CD8-positive, alpha-beta memory T cell (primary cell): ENCODE results near the gene EVX1. TPM values are rescaled to one million over a fixed set of nuclear protein-coding genes. Genes with fewer than 3 reads are reported as not detected.
A peak's percentile ranks its signal among the peaks of the same experiment; 100 is the strongest.

Experiments used
- CTCF ChIA-PET: fragments of 350-600 bp; sonication (Branson Sonifier 250); formaldehyde crosslinking; loops from one replicate; lab custom pipeline; 2021; ENCODE audit warnings: antibody characterized with exemption; lab: Charles Lee
- POLR2A ChIA-PET: fragments of 350-600 bp; sonication (Branson Sonifier 250); formaldehyde crosslinking; loops from one replicate; lab custom pipeline; 2021; ENCODE audit warnings: antibody characterized with exemption; lab: Charles Lee
- DNase-seq, 5 donors: peaks; one replicate each; pipeline versions ENCODE4 v3.0.0 to v3.0.0-alpha.2; 2020 to 2022; ENCODE audit warnings: mixed read lengths in 1 of 5
- H3K27ac ChIP-seq: one replicate; pipeline ENCODE4 v1.7.0; 2013; ENCODE audit warnings: low read depth, mild to moderate bottlenecking, low read length, moderate library complexity
- H3K27me3 ChIP-seq: 2 replicates; pipeline ENCODE4 v1.7.0; 2013; ENCODE audit warnings: low read length, mild to moderate bottlenecking; ENCODE audit not compliant: insufficient read depth, poor library complexity, severe bottlenecking
- H3K36me3 ChIP-seq: 2 replicates; pipeline ENCODE4 v1.7.0; 2013; ENCODE audit warnings: mild to moderate bottlenecking, low read length, moderate library complexity; ENCODE audit not compliant: insufficient read depth
- H3K4me1 ChIP-seq: 2 replicates; pipeline ENCODE4 v1.7.0; 2013; ENCODE audit warnings: mild to moderate bottlenecking, low read length, moderate library complexity; ENCODE audit not compliant: insufficient read depth
- H3K4me3 ChIP-seq: 2 replicates; pipeline ENCODE4 v1.7.0; 2013; ENCODE audit warnings: mild to moderate bottlenecking, low read length
- H3K9me3 ChIP-seq: 2 replicates; pipeline ENCODE4 v1.7.0; 2013; ENCODE audit warnings: mild to moderate bottlenecking, low read length
- H3K27ac Mint-ChIP-seq, 8 donors: one replicate each; pipeline ENCODE4 v1.8.0; 2020 to 2021; ENCODE audit warnings: mixed read lengths in 8 of 8, mild to moderate bottlenecking in 6 of 8, inconsistent platforms in 3 of 8, moderate library complexity in 3 of 8
- H3K27me3 Mint-ChIP-seq, 2 donors: one replicate each; pipeline ENCODE4 v1.8.0; 2020 to 2021; ENCODE audit warnings: mixed read lengths in 2 of 2, mild to moderate bottlenecking in 1 of 2, moderate library complexity in 1 of 2
- H3K36me3 Mint-ChIP-seq, 3 donors: one replicate each; pipeline ENCODE4 v1.8.0; 2020 to 2021; ENCODE audit warnings: mixed read lengths in 3 of 3, inconsistent platforms in 1 of 3, mild to moderate bottlenecking in 1 of 3
- H3K4me1 Mint-ChIP-seq, 3 donors: one replicate each; pipeline ENCODE4 v1.8.0; 2020 to 2021; ENCODE audit warnings: mixed read lengths in 3 of 3, inconsistent platforms in 1 of 3, mild to moderate bottlenecking in 1 of 3
- H3K4me3 Mint-ChIP-seq, 7 donors: one replicate each; pipeline ENCODE4 v1.8.0; 2020 to 2021; ENCODE audit warnings: mixed read lengths in 7 of 7, mild to moderate bottlenecking in 6 of 7, moderate library complexity in 4 of 7, inconsistent platforms in 2 of 7
- H3K9me3 Mint-ChIP-seq, 5 donors: one replicate each; pipeline ENCODE4 v1.8.0; 2020 to 2022; ENCODE audit warnings: mixed read lengths in 5 of 5, mild to moderate bottlenecking in 3 of 5, moderate library complexity in 2 of 5, inconsistent platforms in 1 of 5
- polyA plus RNA-seq: library from polyadenylated mRNA; unstranded; fragments of 300-500 nt; fragmentation: Illumina TruSeq; gene quantifications from one replicate; pipeline ENCODE4 v1.2.3, GENCODE V29; 2021
- total RNA-seq, 2 experiments: library from RNA; stranded (reverse); gene quantifications; one replicate each; pipeline ENCODE4 v1.2.3, GENCODE V29; 2021

EVX1 gene
- total and polyA plus RNA-seq, 3 experiments from 2014 or later = not detected

- no peaks in the 10 kb centered on the region for H3K4me1 ChIP-seq
- Mint-ChIP-seq H3K27ac (no peak overlapping the region), H3K4me1 (peaks cover 7 to 16% (median 9%) of the 10 kb centered on the region in 3 donors), H3K9me3 (no peaks in the 10 kb centered on the region), H3K27me3 (peaks cover 61 to 90% of the 10 kb centered on the region in 2 donors), H3K36me3 (no peaks in the 10 kb centered on the region), H3K4me3 (no peak overlapping the region)
- CTCF ChIA-PET = no interaction called here
- H3K36me3 ChIP-seq = no peaks in the 10 kb centered on the region
- DNase-seq = no peak
- H3K9me3 ChIP-seq = no peaks in the 10 kb centered on the region
- H3K27ac ChIP-seq = no peak overlapping the region
- POLR2A ChIA-PET = interaction anchor here (0.6 kb wide), 1 partner anchor 560 kb away, joined by 3 read pairs; no protein-coding TSS in a partner anchor
- peaks cover 32% of the 10 kb centered on the region for H3K27me3 ChIP-seq
- no peak overlapping the region for H3K4me3 ChIP-seq
Observed at GRCh38 chr7:27215356-27215755, 27.2 kb upstream of the EVX1 start.

DNA sequence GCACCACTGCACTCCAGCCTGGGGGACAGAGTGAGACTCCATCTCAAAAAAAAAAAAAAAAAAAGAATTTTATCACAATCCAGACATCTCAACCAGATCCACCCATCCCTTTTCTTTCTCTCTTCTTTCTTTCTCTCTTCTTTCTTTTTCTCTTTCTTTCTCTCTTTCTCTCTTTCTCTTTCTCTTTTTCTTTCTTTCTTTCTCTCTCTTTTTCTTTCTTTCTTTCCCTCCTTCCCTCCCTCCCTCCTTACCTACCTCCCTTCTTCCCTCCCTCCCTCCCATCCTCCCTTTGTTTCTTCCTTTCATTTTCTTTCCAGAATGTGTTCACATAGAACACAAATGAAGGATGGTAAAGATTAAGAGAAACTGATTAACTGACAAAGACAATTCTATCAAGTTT is 24.7 kb upstream of the EVX1 start:
- Mint-ChIP-seq H3K4me3 (no peak overlapping the region), H3K27me3 (peaks cover 57 to 89% of the 10 kb centered on the region in 2 donors), H3K4me1 (peaks cover under 1 to 12% (median 3%) of the 10 kb centered on the region in 3 donors), H3K9me3 (no peaks in the 10 kb centered on the region), H3K27ac (no peak overlapping the region), H3K36me3 (no peaks in the 10 kb centered on the region)
- H3K4me3 ChIP-seq = no peak overlapping the region
- DNase-seq = no peak
- H3K27me3 ChIP-seq = peaks cover 23% of the 10 kb centered on the region
- no peaks in the 10 kb centered on the region for H3K4me1 ChIP-seq
- ChIA-PET POLR2A (no interaction called here), CTCF (no interaction called here)
- H3K27ac ChIP-seq = no peak overlapping the region
- H3K9me3 ChIP-seq = no peaks in the 10 kb centered on the region
- H3K36me3 ChIP-seq = no peaks in the 10 kb centered on the region

DNA sequence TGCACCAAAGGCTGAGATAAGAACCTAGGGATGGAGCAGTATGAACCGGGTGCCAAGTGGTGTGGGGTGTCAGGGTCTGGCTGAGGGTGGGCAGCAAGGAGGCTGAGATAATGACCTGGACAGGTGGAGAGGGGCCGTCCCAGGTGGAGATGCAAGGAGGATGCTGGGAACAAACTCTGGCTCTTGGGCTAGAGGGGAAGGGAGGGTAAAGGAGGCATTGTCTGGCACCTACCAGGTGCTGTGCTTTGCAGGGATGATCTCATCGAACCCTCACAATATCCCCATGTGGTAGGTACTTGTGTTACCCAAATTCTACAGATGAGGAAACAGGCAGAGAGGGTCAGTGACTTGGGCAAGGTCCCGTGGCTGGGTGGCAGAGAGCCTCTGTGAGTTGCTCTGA is 22.8 kb upstream of the EVX1 start:
- Histone ChIP-seq H3K4me1 (no peaks in the 10 kb centered on the region), H3K27ac (no peak overlapping the region), H3K4me3 (no peak overlapping the region), H3K9me3 (no peaks in the 10 kb centered on the region), H3K36me3 (no peaks in the 10 kb centered on the region), H3K27me3 (peaks cover 24% of the 10 kb centered on the region)
- peak overlapping the region in 1 of 7 donors; percentile 34 for H3K4me3 Mint-ChIP-seq
- ChIA-PET CTCF (interaction anchor here (1.3 kb wide), 1 partner anchor 24 kb away, joined by 3 read pairs; no protein-coding TSS in a partner anchor), POLR2A (no interaction called here)
- no peaks in the 10 kb centered on the region for H3K9me3 Mint-ChIP-seq
- DNase-seq = no peak
- H3K36me3 Mint-ChIP-seq = no peaks in the 10 kb centered on the region
- H3K4me1 Mint-ChIP-seq = peaks cover 0 to 11% (median 3%) of the 10 kb centered on the region in 3 donors
- H3K27me3 Mint-ChIP-seq = peaks cover 52 to 90% of the 10 kb centered on the region in 2 donors
- peak overlapping the region in 1 of 8 donors; percentile 52 for H3K27ac Mint-ChIP-seq

DNA sequence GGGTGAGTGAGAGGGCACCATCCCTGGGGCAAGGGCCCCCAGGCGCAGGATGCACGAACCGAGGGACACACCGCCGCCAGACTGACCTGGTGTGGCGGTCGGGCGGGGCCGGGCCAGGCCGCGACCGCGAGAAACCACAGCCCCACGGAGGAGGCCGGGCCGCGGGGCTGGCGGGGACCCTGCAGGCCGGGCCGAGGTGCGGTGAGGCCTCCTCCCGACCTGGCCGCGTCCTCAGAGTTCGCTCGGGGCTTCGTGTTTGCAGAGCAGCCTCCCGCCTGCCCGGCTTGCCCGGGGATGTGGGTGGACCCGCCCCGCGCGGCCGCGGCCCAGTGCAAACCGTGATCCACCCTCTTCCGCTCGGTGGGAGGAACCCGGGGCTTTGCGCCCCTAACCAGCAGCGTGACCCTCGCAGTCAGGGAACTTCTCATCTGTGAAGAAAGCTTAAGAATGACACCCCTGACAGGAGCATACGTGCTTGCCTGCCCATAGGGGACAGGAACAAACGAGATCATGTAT is 22.1 kb upstream of the EVX1 start:
- Mint-ChIP-seq H3K4me1 (peaks cover 0 to 11% (median 3%) of the 10 kb centered on the region in 3 donors), H3K9me3 (no peaks in the 10 kb centered on the region), H3K4me3 (peak overlapping the region in 2 of 7 donors; percentile 16 to 46), H3K36me3 (no peaks in the 10 kb centered on the region), H3K27me3 (peaks cover 52 to 87% of the 10 kb centered on the region in 2 donors), H3K27ac (no peak overlapping the region)
- POLR2A ChIA-PET = no interaction called here
- DNase-seq = no peak
- Histone ChIP-seq H3K4me3 (no peak overlapping the region), H3K4me1 (no peaks in the 10 kb centered on the region), H3K9me3 (no peaks in the 10 kb centered on the region), H3K27me3 (peaks cover 24% of the 10 kb centered on the region), H3K27ac (no peak overlapping the region), H3K36me3 (no peaks in the 10 kb centered on the region)
- CTCF ChIA-PET = no interaction called here

DNA sequence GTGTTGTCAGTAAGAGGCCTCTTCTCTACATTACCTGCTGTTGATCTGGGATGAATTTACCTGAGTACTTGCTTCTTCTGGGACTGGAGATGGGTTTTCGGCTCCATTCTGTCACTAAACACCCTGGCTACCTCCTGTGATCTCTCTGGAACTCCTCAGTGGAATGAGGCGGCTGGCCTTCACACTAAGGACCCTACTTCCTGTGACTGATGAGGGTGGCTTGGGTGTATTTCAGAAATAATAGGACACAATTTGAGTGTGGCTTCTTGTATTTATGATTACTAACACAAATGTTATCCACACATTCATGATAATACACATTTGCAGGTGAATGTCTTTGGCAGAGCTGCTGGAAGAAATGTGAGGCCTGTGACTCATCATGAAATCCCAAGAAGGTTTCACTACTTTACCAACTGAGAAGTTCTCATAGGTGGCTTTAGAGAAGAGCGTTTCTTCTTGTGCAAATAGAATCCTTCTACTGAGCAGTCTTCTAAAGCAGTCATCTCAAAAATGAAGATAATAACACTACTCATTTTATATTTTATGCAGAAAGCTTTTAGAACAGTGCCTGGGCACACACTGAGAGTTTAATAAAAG is 21.3 kb upstream of the EVX1 start:
- ChIA-PET CTCF (no interaction called here), POLR2A (no interaction called here)
- H3K36me3 Mint-ChIP-seq = no peaks in the 10 kb centered on the region
- peaks cover 50 to 84% of the 10 kb centered on the region in 2 donors for H3K27me3 Mint-ChIP-seq
- Histone ChIP-seq H3K27ac (no peak overlapping the region), H3K4me1 (no peaks in the 10 kb centered on the region), H3K36me3 (no peaks in the 10 kb centered on the region), H3K9me3 (no peaks in the 10 kb centered on the region), H3K4me3 (no peak overlapping the region), H3K27me3 (peaks cover 30% of the 10 kb centered on the region)
- DNase-seq = no peak
- peaks cover 0 to 11% (median 3%) of the 10 kb centered on the region in 3 donors for H3K4me1 Mint-ChIP-seq
- no peak overlapping the region for H3K4me3 Mint-ChIP-seq
- peak overlapping the region in 1 of 8 donors; percentile 0 for H3K27ac Mint-ChIP-seq
- H3K9me3 Mint-ChIP-seq = no peaks in the 10 kb centered on the region

- Histone ChIP-seq H3K27me3 (peaks cover 36% of the 10 kb centered on the region), H3K36me3 (no peaks in the 10 kb centered on the region), H3K4me1 (no peaks in the 10 kb centered on the region), H3K9me3 (no peaks in the 10 kb centered on the region), H3K4me3 (no peak overlapping the region), H3K27ac (no peak overlapping the region)
- peaks cover 0 to 11% (median 3%) of the 10 kb centered on the region in 3 donors for H3K4me1 Mint-ChIP-seq
- CTCF ChIA-PET = no interaction called here
- POLR2A ChIA-PET = interaction anchor here (0.5 kb wide), 1 partner anchor 12 kb away, joined by 4 read pairs; no protein-coding TSS in a partner anchor
- H3K4me3 Mint-ChIP-seq = no peak overlapping the region
- no peak overlapping the region for H3K27ac Mint-ChIP-seq
- H3K36me3 Mint-ChIP-seq = no peaks in the 10 kb centered on the region
- no peaks in the 10 kb centered on the region for H3K9me3 Mint-ChIP-seq
- H3K27me3 Mint-ChIP-seq = peaks cover 39 to 86% of the 10 kb centered on the region in 2 donors
- DNase-seq = no peak
Observed at GRCh38 chr7:27223941-27224575, 18.5 kb upstream of the EVX1 start.

DNA sequence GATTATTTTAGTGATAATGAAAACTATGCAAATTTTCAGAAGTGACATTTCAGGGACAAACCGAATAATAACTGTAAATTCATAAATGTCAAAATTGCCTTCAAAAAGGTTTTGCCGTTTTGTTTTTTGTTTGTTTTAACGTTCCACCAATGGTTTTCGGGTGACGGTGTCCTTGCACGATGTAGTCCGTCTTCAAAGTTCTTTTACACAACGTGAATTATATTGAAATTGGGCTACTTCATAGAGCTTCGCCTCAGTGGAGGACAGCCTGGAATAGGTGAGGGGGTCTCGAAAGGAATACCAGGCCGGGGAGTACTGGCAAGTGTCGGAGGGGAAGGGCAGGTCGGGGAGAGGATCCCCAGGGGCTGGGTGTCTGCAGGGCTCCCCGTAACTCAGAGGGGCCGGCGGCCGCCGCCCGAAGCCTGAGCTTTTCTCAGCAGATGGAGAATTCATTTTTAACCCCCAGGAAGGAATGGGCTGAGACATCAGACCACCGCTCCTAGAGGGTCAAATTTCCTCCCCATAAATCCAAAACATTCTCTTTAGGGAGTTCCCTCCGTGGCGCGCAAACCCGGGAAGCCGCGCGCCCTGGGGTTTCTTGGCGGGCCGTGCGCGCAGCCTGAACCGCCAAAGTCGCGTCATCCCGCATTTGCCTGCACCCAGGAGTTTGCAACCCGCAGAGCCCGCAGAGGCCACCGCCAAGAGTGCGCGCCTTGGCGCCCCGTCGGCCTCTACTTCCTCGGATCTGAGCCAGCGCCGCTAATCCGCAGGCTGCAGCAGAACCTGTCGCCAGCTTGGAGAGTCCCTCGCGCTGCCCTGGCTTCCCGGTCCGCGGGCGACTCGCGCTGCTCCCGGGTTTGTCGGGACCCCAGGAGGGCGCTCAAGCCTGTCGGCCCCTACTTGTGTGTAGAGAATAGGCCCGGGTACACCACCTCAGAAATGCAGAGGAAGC is 17.3 kb upstream of the EVX1 start:
- Histone ChIP-seq H3K4me3 (no peak overlapping the region), H3K9me3 (no peaks in the 10 kb centered on the region), H3K27ac (no peak overlapping the region), H3K27me3 (peaks cover 35% of the 10 kb centered on the region), H3K4me1 (no peaks in the 10 kb centered on the region), H3K36me3 (no peaks in the 10 kb centered on the region)
- H3K4me1 Mint-ChIP-seq = peaks cover 0 to 3% (median 0%) of the 10 kb centered on the region in 3 donors
- no peak overlapping the region for H3K4me3 Mint-ChIP-seq
- H3K36me3 Mint-ChIP-seq = no peaks in the 10 kb centered on the region
- H3K27me3 Mint-ChIP-seq = peaks cover 39 to 85% of the 10 kb centered on the region in 2 donors
- no peak for DNase-seq
- CTCF ChIA-PET = interaction anchor here (1.0 kb wide), 1 partner anchor 45 kb away, joined by 3 read pairs; no protein-coding TSS in a partner anchor
- H3K9me3 Mint-ChIP-seq = no peaks in the 10 kb centered on the region
- POLR2A ChIA-PET = no interaction called here
- peak overlapping the region in 1 of 8 donors; percentile 18 for H3K27ac Mint-ChIP-seq
